ENCODE data around the gene COL8A1. TPM values are rescaled to one million over a fixed set of nuclear protein-coding genes. Genes with fewer than 3 reads are reported as not detected.

The COL8A1 gene
- total and polyA plus RNA-seq, 9 of the 15 experiments (the other 6 are each of a cell fraction or from before 2014, with no cell fraction given) = 0.07 TPM; not detected in 8

GRCh38 chr3:99644746-99645145, 6.4 kb downstream of the COL8A1 start:
- in situ Hi-C loops (cut with MboI) (no loop called here), intact Hi-C loops (cut with micrococcal nuclease) (loop anchor here (1.0 to 5.0 kb wide), 3 partner anchors 109 to 163 kb away; no protein-coding TSS in a partner anchor)
- CTCF ChIA-PET (ENCODE audit: low intra/inter-chr PET ratio) = interaction anchor here (0.6 to 1.2 kb wide), 4 partner anchors 108 to 164 kb away, joined by 3 to 4 read pairs (median 3); no protein-coding TSS in a partner anchor
- no peak overlapping the region for H2AFZ ChIP-seq (ENCODE audit: low read depth, low read length)
- DNase-seq (ENCODE audit: extremely low read depth in 1 of 4, low spot score in 3 of 4) = no peak
- no peaks in the 10 kb centered on the region for H3K9me1 ChIP-seq (ENCODE audit: control insufficient read depth, insufficient read depth, low read length)
- FAIRE-seq = no peak
- TF ChIP-seq ZNF408 (CRISPR knock-in tag; IDR thresholded peaks at IDR 0.05; ENCODE audit: low read depth) = no peak
- TF ChIP-seq CBX3 (IDR thresholded peaks at IDR 0.05; ENCODE audit: borderline replicate concordance in 1 of 2, low read length in 2 of 2) = no peak
- no peak for TF ChIP-seq DDX20 (tag; IDR thresholded peaks at IDR 0.05; ENCODE audit: low read depth)
- TF ChIP-seq USF2 (CRISPR knock-in tag; IDR thresholded peaks at IDR 0.05) = no peak
- TF ChIP-seq RBM14 (IDR thresholded peaks at IDR 0.05; ENCODE audit: borderline replicate concordance, insufficient read depth, low read depth, low read length) = no peak
- no peak for TF ChIP-seq ZZZ3 (IDR thresholded peaks at IDR 0.05)
- TF ChIP-seq CSDE1 (IDR thresholded peaks at IDR 0.05) = no peak
- TF ChIP-seq TRIM24 (IDR thresholded peaks at IDR 0.05) = no peak
- no peak for TF ChIP-seq ZBTB1 (CRISPR knock-in tag; IDR thresholded peaks at IDR 0.05; ENCODE audit: borderline replicate concordance, low read depth)
- TF ChIP-seq XRCC4 (IDR thresholded peaks at IDR 0.05; ENCODE audit: extremely low read depth, insufficient read depth, insufficient read length) = no peak
- TF ChIP-seq ZNF507 (tag; conservative IDR thresholded peaks at IDR 0.05) = no peak
- TF ChIP-seq PYGO2 (tag; IDR thresholded peaks at IDR 0.05) = no peak
- TF ChIP-seq CLOCK (CRISPR knock-in tag; IDR thresholded peaks at IDR 0.05; ENCODE audit: borderline replicate concordance) = no peak
- no peak for TF ChIP-seq RBM22 (IDR thresholded peaks at IDR 0.05; ENCODE audit: low read depth, low read length, poor library complexity, severe bottlenecking)
- TF ChIP-seq ADNP (tag; IDR thresholded peaks at IDR 0.05) = no peak
- no peak for TF ChIP-seq IRF1 (CRISPR knock-in tag; IDR thresholded peaks at IDR 0.05; ENCODE audit: borderline replicate concordance)
- TF ChIP-seq TAF9B (IDR thresholded peaks at IDR 0.05; ENCODE audit: partially characterized antibody) = no peak
- 9% methylated on average over 3 of the region's 3 CpGs for WGBS (ENCODE audit: insufficient coverage, low coverage, missing lambda C conversion rate)
- POLR2A ChIA-PET = interaction anchor here (0.7 kb wide), 1 partner anchor 11 kb away, joined by 3 read pairs; no protein-coding TSS in a partner anchor
- no peaks in the 10 kb centered on the region for H3K27me3 ChIP-seq (ENCODE audit: control insufficient read depth in 2 of 2, insufficient read depth in 2 of 2, low read length in 2 of 2)
- no TSS peak for BruUV-seq (replicated peaks)
- H3K27ac ChIP-seq (ENCODE audit: extremely low read depth, low read depth, low read length) = no peak overlapping the region
- no peaks in the 10 kb centered on the region for H3K36me3 ChIP-seq (ENCODE audit: control insufficient read depth, insufficient read depth, low read length)
- ATAC-seq = no peak
- H4K20me1 ChIP-seq (replicated peaks; ENCODE audit: control insufficient read depth, insufficient read depth, low read length) = no peaks in the 10 kb centered on the region
- H3K79me2 ChIP-seq (ENCODE audit: control insufficient read depth, insufficient read depth, low read length) = no peaks in the 10 kb centered on the region
- H3K9me3 ChIP-seq (replicated peaks; ENCODE audit: control insufficient read depth, insufficient read depth, low read depth, low read length) = no peaks in the 10 kb centered on the region
- H3K4me2 ChIP-seq (ENCODE audit: insufficient read depth, low read length) = no peak overlapping the region
- H3K9ac ChIP-seq (ENCODE audit: insufficient read depth in 1 of 2, low read depth in 2 of 2, low read length in 2 of 2) = no peak overlapping the region
- H3K4me1 ChIP-seq (replicated peaks in 1 of 2; ENCODE audit: control insufficient read depth in 2 of 2, insufficient read depth in 2 of 2, low read length in 2 of 2) = no peaks in the 10 kb centered on the region
- no peak overlapping the region for H3K4me3 ChIP-seq
